Right cardiac atrium (tissue), 5 donors: ENCODE measurements around the gene THAP11. TPM values are rescaled to one million over a fixed set of nuclear protein-coding genes. Genes with fewer than 3 reads are reported as not detected.

Source experiments
- ATAC-seq, 2 donors: fragments of 200-7000 bp; cut with Tn5 transposase; one replicate each; pipeline versions ENCODE4 v1.8.0 to v1.9.1; 2020; ENCODE audit warnings: moderate library complexity in 2 of 2, mild to moderate bottlenecking in 1 of 2
- DNase-seq, 3 donors: peaks; one replicate each; pipeline ENCODE4 v3.0.0-alpha.2; 2020
- H3K27ac ChIP-seq: one replicate; pipeline ENCODE4 v1.5.1; 2013; ENCODE audit warnings: mild to moderate bottlenecking, low read length, control low read depth, moderate library complexity
- H3K27me3 ChIP-seq: one replicate; pipeline ENCODE4 v1.6.1; 2013; ENCODE audit not compliant: control insufficient read depth, insufficient read depth
- H3K4me1 ChIP-seq: one replicate; pipeline ENCODE4 v1.6.1; 2013; ENCODE audit warnings: low read length; ENCODE audit not compliant: control insufficient read depth, insufficient read depth
- H3K4me3 ChIP-seq: one replicate; pipeline ENCODE4 v1.5.1; 2013; ENCODE audit warnings: low read length, control low read depth
- H3K9me3 ChIP-seq: one replicate; pipeline ENCODE4 v1.6.1; 2013; ENCODE audit warnings: low read length; ENCODE audit not compliant: control insufficient read depth
- WGBS: extraction: QIAGEN DNeasy Blood & Tissue Kit; methylation state at CpG from one replicate; pipeline ENCODE4 v1.1.7; 2013; 5-methylcytosine and 5-hydroxymethylcytosine counted together
- intact Hi-C, 4 donors: fragments of 100-400 bp; cut with DNase I; formaldehyde crosslinking; loops; one replicate each; pipeline versions ENCODE4 v1.11.0 to v1.14.0; 2022 to 2023
- polyA plus RNA-seq: library from polyadenylated mRNA; stranded (reverse); fragments of 200-250 nt; gene quantifications from one replicate; pipeline ENCODE4 v1.2.3, GENCODE V29; 2013
- total RNA-seq, 4 donors: library from RNA; stranded (reverse); fragmentation: NEBNext Ultra II Directional; extraction: Animal tissue kit (Norgen Biotek cat#: 25700); gene quantifications; one replicate each; pipeline ENCODE4 v1.2.1, GENCODE V29; 2021
- donor health status: healthy with polysubstance abuse.
- donor health status: DM: no; HTN: yes; CAD: no.
- donor health status: DM: no; HTN: no; CAD: no.
- donor health status: DM: no; HTN: yes; CAD: no; lungs with severe emphysema.
- donor health status: DM: yes; HTN: yes; CAD: no.

THAP11 gene
- total and polyA plus RNA-seq, 5 donors = 20.8 to 34.0 (median 31.9) TPM

- no peak for ATAC-seq
- peak in 1 of 3 donors; percentile 18 for DNase-seq
- Histone ChIP-seq H3K27me3 (no peaks in the 10 kb centered on the region), H3K4me3 (no peak overlapping the region), H3K9me3 (no peaks in the 10 kb centered on the region), H3K4me1 (peaks cover 10% of the 10 kb centered on the region), H3K27ac (no peak overlapping the region)
- WGBS = 94% methylated on average over 9 of the region's 9 CpGs
- intact Hi-C loops = no loop called here
These were observed 36.7 kb downstream of the THAP11 start for GRCh38 chr16:67878846-67879245.

- H3K27ac ChIP-seq = no peak overlapping the region
- peak in 2 of 3 donors; percentile 20 to 32 for DNase-seq
- WGBS = 91% methylated on average over 12 of the region's 12 CpGs
These were observed 37.3 kb downstream of the THAP11 start for GRCh38 chr16:67879462-67879861.

GRCh38 chr16:67879936-67880335, 37.8 kb downstream of the THAP11 start:
- Histone ChIP-seq H3K4me3 (no peak overlapping the region), H3K4me1 (peaks cover 3% of the 10 kb centered on the region), H3K27ac (no peak overlapping the region), H3K27me3 (no peaks in the 10 kb centered on the region), H3K9me3 (no peaks in the 10 kb centered on the region)
- ATAC-seq (no peak), DNase-seq (peak in 1 of 3 donors; percentile 43)
- intact Hi-C loops = loop anchor here in 3 of 4 donors (5.0 to 10.0 kb wide), 2 partner anchors 47 to 155 kb away; no protein-coding TSS in a partner anchor
- 89% methylated on average over 5 of the region's 5 CpGs for WGBS

More at GRCh38 chr16:67879462-67879861, 37.3 kb downstream of the THAP11 start:
- intact Hi-C loops = no loop called here
- Histone ChIP-seq H3K4me3 (no peak overlapping the region), H3K4me1 (peaks cover 4% of the 10 kb centered on the region), H3K27me3 (no peaks in the 10 kb centered on the region), H3K9me3 (no peaks in the 10 kb centered on the region)
- no peak for ATAC-seq

- Histone ChIP-seq H3K4me1 (peaks cover 3% of the 10 kb centered on the region), H3K9me3 (no peaks in the 10 kb centered on the region), H3K4me3 (no peak overlapping the region), H3K27me3 (no peaks in the 10 kb centered on the region), H3K27ac (no peak overlapping the region)
- ATAC-seq = no peak
- DNase-seq = peak in 1 of 3 donors; percentile 31
- intact Hi-C loops = loop anchor here in 3 of 4 donors (5.0 to 10.0 kb wide), 2 partner anchors 47 to 154 kb away; no protein-coding TSS in a partner anchor
- WGBS = 93% methylated on average over 13 of the region's 13 CpGs
These were observed 38.5 kb downstream of the THAP11 start for GRCh38 chr16:67880584-67880983.

GRCh38 chr16:67881621-67882161, 39.6 kb downstream of the THAP11 start:
- ATAC-seq = no peak
- no peaks in the 10 kb centered on the region for H3K27me3 ChIP-seq
- intact Hi-C loops = loop anchor here (2.0 to 10.0 kb wide), 3 partner anchors 46 to 153 kb away; no protein-coding TSS in a partner anchor
- peaks cover 3% of the 10 kb centered on the region for H3K4me1 ChIP-seq
- H3K4me3 ChIP-seq = no peak overlapping the region
- 86% methylated on average over 21 of the region's 21 CpGs for WGBS
- no peaks in the 10 kb centered on the region for H3K9me3 ChIP-seq
- peak overlapping the region; percentile 15 for H3K27ac ChIP-seq
- DNase-seq = peak in 1 of 3 donors; percentile 26

- no peaks in the 10 kb centered on the region for H3K9me3 ChIP-seq
- ATAC-seq = peak; percentile 6 to 36
- 60% methylated on average over 18 of the region's 18 CpGs for WGBS
- H3K4me1 ChIP-seq = peaks cover 3% of the 10 kb centered on the region
- H3K27me3 ChIP-seq = no peaks in the 10 kb centered on the region
- intact Hi-C loops = loop anchor here (2.0 to 10.0 kb wide), 3 partner anchors 45 to 152 kb away; no protein-coding TSS in a partner anchor
- DNase-seq = peak in 2 of 3 donors; percentile 74 to 78
- H3K27ac ChIP-seq = peak overlapping the region; percentile 71
- H3K4me3 ChIP-seq = no peak overlapping the region
These were observed 40.4 kb downstream of the THAP11 start for GRCh38 chr16:67882374-67883145.

- Histone ChIP-seq H3K27ac (peak overlapping the region; percentile 71), H3K4me3 (no peak overlapping the region), H3K27me3 (no peaks in the 10 kb centered on the region), H3K9me3 (no peaks in the 10 kb centered on the region), H3K4me1 (peaks cover 3% of the 10 kb centered on the region)
- DNase-seq = peak in 1 of 3 donors; percentile 34
- no peak for ATAC-seq
- intact Hi-C loops = loop anchor here (2.0 to 10.0 kb wide), 3 partner anchors 44 to 151 kb away; no protein-coding TSS in a partner anchor
- 73% methylated on average over 6 of the region's 6 CpGs for WGBS
These were observed 41.2 kb downstream of the THAP11 start for GRCh38 chr16:67883146-67883871.

GRCh38 chr16:67883872-67884261, 41.7 kb downstream of the THAP11 start:
- DNase-seq (peak; percentile 54 to 89 (median 83)), ATAC-seq (peak; percentile 58)
- Histone ChIP-seq H3K4me3 (no peak overlapping the region), H3K27ac (peak overlapping the region; percentile 65), H3K4me1 (peaks cover 3% of the 10 kb centered on the region), H3K9me3 (no peaks in the 10 kb centered on the region), H3K27me3 (no peaks in the 10 kb centered on the region)
- intact Hi-C loops = loop anchor here (2.0 to 10.0 kb wide), 3 partner anchors 43 to 151 kb away; no protein-coding TSS in a partner anchor
- 58% methylated on average over 11 of the region's 11 CpGs for WGBS

GRCh38 chr16:67884684-67885083, 42.6 kb downstream of the THAP11 start, which contains the start of gene NRN1L:
NRN1L (plus strand) TSS chr16:67884885; CDS start chr16:67884904, 19 bp downstream.
- WGBS = 27% methylated on average over 22 of the region's 22 CpGs
- peaks cover 3% of the 10 kb centered on the region for H3K4me1 ChIP-seq
- DNase-seq = peak; percentile 92 to 96 (median 96)
- H3K9me3 ChIP-seq = no peaks in the 10 kb centered on the region
- H3K27ac ChIP-seq = peak within 1 kb of the TSS; percentile 65
- intact Hi-C loops = loop anchor here in 3 of 4 donors (5.0 to 10.0 kb wide), 2 partner anchors 43 to 150 kb away; no protein-coding TSS in a partner anchor
- no peaks in the 10 kb centered on the region for H3K27me3 ChIP-seq
- ATAC-seq = peak; percentile 87 to 92
- H3K4me3 ChIP-seq = no peak within 1 kb of the TSS

GRCh38 chr16:67885545-67885944, 43.4 kb downstream of the THAP11 start:
- no peaks in the 10 kb centered on the region for H3K9me3 ChIP-seq
- peaks cover 3% of the 10 kb centered on the region for H3K4me1 ChIP-seq
- DNase-seq = no peak
- no peak for ATAC-seq
- H3K4me3 ChIP-seq = no peak overlapping the region
- intact Hi-C loops = loop anchor here in 1 of 4 donors (10.0 kb wide), 1 partner anchor 149 kb away; no protein-coding TSS in a partner anchor
- no peaks in the 10 kb centered on the region for H3K27me3 ChIP-seq
- no peak overlapping the region for H3K27ac ChIP-seq
- 94% methylated on average over 12 of the region's 12 CpGs for WGBS
